Measurements from ENCODE around the gene NR1H2.

DNA sequence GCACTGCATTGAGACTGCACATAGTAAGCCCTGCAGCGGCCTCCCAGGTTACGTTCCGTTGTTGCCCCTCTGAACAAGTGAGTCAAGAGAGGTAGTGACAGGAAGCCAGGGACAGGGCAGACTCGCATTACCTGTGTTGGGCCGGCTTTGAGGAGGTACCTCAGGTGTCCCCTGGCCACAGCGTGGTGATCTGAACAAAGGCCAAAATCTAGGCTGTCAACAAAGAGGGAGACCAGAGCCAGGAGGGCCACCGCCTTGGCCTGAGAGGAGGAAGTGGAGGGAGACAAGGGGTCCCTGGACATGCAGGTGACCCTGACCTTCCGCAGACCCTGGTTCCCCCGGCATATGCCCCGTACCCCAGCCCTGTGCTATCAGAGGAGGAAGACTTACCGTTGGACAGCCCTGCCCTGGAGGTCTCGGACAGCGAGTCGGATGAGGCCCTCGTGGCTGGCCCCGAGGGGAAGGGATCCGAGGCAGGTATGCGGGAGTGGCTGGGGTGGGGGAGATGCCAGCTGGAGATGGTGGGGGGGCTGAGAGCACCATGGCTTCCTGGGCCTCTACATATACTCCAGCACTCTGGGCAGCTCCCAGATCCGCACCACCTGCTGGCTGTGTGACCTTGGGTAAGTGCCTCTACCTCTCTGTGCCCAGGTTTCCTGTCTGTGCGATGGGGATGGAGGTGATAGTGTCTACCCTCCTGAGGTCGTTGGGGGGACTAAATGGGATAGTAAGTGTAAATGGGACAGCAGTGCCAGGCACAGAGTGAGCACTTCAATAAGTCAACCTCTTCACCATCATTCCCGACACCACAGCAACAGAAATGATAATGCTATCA, 47.2 kb downstream of the NR1H2 start:
- TF ChIP-seq, protein P1, sequence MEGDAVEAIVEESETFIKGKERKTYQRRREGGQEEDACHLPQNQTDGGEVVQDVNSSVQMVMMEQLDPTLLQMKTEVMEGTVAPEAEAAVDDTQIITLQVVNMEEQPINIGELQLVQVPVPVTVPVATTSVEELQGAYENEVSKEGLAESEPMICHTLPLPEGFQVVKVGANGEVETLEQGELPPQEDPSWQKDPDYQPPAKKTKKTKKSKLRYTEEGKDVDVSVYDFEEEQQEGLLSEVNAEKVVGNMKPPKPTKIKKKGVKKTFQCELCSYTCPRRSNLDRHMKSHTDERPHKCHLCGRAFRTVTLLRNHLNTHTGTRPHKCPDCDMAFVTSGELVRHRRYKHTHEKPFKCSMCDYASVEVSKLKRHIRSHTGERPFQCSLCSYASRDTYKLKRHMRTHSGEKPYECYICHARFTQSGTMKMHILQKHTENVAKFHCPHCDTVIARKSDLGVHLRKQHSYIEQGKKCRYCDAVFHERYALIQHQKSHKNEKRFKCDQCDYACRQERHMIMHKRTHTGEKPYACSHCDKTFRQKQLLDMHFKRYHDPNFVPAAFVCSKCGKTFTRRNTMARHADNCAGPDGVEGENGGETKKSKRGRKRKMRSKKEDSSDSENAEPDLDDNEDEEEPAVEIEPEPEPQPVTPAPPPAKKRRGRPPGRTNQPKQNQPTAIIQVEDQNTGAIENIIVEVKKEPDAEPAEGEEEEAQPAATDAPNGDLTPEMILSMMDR (IDR thresholded peaks at IDR 0.05; ENCODE audit: insufficient read depth, low read length), result no peak
- TF ChIP-seq, protein P2, sequence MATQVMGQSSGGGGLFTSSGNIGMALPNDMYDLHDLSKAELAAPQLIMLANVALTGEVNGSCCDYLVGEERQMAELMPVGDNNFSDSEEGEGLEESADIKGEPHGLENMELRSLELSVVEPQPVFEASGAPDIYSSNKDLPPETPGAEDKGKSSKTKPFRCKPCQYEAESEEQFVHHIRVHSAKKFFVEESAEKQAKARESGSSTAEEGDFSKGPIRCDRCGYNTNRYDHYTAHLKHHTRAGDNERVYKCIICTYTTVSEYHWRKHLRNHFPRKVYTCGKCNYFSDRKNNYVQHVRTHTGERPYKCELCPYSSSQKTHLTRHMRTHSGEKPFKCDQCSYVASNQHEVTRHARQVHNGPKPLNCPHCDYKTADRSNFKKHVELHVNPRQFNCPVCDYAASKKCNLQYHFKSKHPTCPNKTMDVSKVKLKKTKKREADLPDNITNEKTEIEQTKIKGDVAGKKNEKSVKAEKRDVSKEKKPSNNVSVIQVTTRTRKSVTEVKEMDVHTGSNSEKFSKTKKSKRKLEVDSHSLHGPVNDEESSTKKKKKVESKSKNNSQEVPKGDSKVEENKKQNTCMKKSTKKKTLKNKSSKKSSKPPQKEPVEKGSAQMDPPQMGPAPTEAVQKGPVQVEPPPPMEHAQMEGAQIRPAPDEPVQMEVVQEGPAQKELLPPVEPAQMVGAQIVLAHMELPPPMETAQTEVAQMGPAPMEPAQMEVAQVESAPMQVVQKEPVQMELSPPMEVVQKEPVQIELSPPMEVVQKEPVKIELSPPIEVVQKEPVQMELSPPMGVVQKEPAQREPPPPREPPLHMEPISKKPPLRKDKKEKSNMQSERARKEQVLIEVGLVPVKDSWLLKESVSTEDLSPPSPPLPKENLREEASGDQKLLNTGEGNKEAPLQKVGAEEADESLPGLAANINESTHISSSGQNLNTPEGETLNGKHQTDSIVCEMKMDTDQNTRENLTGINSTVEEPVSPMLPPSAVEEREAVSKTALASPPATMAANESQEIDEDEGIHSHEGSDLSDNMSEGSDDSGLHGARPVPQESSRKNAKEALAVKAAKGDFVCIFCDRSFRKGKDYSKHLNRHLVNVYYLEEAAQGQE (IDR thresholded peaks at IDR 0.05; ENCODE audit: insufficient replicate concordance, low read depth), result no peak
- TF ChIP-seq POLR2AphosphoS5 (IDR thresholded peaks at IDR 0.05; ENCODE audit: low read depth) (no peak), SPI1 (IDR thresholded peaks at IDR 0.05; ENCODE audit: borderline replicate concordance, low read depth) (no peak), GABPA (IDR thresholded peaks at IDR 0.05; ENCODE audit: low read depth) (no peak)

All from HL-60 (cell line).